ENCODE measurements around the gene WFDC5. TPM values are rescaled to one million over a fixed set of nuclear protein-coding genes. Genes with fewer than 3 reads are reported as not detected.

WFDC5 gene
- total RNA-seq, 1 experiment from 2014 or later = not detected

GRCh38 chr20:45067558-45067957 lies 47.4 kb downstream of the WFDC5 start:
- Mint-ChIP-seq H3K36me3 (peaks cover 4% of the 10 kb centered on the region; the same call in 1 of the 2 replicates), H3K27me3 (ENCODE audit: low read depth) (no peaks in the 10 kb centered on the region), H3K4me3 (no peak overlapping the region), H3K27ac (no peak overlapping the region), H3K9me3 (peaks cover 4% of the 10 kb centered on the region; the same call in 1 of the 2 replicates), H3K4me1 (peaks cover 5% of the 10 kb centered on the region)
- ChIA-PET CTCF (interaction anchor here (1.5 kb wide), 1 partner anchor 45 kb away, joined by 3 read pairs; no protein-coding TSS in a partner anchor), POLR2A (no interaction called here)
- DNase-seq (ENCODE audit: low spot score) = no peak
- no peak for TF ChIP-seq E2F4 (CRISPR knock-in tag; IDR thresholded peaks at IDR 0.05; ENCODE audit: borderline replicate concordance, low read depth)
- TF ChIP-seq, protein P1, sequence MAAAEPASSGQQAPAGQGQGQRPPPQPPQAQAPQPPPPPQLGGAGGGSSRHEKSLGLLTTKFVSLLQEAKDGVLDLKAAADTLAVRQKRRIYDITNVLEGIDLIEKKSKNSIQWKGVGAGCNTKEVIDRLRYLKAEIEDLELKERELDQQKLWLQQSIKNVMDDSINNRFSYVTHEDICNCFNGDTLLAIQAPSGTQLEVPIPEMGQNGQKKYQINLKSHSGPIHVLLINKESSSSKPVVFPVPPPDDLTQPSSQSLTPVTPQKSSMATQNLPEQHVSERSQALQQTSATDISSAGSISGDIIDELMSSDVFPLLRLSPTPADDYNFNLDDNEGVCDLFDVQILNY (CRISPR knock-in tag; IDR thresholded peaks at IDR 0.05) = no peak
- TF ChIP-seq, protein P2, sequence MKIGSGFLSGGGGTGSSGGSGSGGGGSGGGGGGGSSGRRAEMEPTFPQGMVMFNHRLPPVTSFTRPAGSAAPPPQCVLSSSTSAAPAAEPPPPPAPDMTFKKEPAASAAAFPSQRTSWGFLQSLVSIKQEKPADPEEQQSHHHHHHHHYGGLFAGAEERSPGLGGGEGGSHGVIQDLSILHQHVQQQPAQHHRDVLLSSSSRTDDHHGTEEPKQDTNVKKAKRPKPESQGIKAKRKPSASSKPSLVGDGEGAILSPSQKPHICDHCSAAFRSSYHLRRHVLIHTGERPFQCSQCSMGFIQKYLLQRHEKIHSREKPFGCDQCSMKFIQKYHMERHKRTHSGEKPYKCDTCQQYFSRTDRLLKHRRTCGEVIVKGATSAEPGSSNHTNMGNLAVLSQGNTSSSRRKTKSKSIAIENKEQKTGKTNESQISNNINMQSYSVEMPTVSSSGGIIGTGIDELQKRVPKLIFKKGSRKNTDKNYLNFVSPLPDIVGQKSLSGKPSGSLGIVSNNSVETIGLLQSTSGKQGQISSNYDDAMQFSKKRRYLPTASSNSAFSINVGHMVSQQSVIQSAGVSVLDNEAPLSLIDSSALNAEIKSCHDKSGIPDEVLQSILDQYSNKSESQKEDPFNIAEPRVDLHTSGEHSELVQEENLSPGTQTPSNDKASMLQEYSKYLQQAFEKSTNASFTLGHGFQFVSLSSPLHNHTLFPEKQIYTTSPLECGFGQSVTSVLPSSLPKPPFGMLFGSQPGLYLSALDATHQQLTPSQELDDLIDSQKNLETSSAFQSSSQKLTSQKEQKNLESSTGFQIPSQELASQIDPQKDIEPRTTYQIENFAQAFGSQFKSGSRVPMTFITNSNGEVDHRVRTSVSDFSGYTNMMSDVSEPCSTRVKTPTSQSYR (CRISPR knock-in tag; IDR thresholded peaks at IDR 0.05) = no peak
- TF ChIP-seq SP1 (CRISPR knock-in tag; conservative IDR thresholded peaks at IDR 0.05) = no peak
- TF ChIP-seq GRHL2 (CRISPR knock-in tag; IDR thresholded peaks at IDR 0.05; ENCODE audit: insufficient replicate concordance, severe bottlenecking) = no peak
- TF ChIP-seq, protein P3, sequence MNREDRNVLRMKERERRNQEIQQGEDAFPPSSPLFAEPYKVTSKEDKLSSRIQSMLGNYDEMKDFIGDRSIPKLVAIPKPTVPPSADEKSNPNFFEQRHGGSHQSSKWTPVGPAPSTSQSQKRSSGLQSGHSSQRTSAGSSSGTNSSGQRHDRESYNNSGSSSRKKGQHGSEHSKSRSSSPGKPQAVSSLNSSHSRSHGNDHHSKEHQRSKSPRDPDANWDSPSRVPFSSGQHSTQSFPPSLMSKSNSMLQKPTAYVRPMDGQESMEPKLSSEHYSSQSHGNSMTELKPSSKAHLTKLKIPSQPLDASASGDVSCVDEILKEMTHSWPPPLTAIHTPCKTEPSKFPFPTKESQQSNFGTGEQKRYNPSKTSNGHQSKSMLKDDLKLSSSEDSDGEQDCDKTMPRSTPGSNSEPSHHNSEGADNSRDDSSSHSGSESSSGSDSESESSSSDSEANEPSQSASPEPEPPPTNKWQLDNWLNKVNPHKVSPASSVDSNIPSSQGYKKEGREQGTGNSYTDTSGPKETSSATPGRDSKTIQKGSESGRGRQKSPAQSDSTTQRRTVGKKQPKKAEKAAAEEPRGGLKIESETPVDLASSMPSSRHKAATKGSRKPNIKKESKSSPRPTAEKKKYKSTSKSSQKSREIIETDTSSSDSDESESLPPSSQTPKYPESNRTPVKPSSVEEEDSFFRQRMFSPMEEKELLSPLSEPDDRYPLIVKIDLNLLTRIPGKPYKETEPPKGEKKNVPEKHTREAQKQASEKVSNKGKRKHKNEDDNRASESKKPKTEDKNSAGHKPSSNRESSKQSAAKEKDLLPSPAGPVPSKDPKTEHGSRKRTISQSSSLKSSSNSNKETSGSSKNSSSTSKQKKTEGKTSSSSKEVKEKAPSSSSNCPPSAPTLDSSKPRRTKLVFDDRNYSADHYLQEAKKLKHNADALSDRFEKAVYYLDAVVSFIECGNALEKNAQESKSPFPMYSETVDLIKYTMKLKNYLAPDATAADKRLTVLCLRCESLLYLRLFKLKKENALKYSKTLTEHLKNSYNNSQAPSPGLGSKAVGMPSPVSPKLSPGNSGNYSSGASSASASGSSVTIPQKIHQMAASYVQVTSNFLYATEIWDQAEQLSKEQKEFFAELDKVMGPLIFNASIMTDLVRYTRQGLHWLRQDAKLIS (CRISPR knock-in tag; IDR thresholded peaks at IDR 0.05; ENCODE audit: borderline replicate concordance) = no peak
- no peak for TF ChIP-seq HMGXB4 (CRISPR knock-in tag; IDR thresholded peaks at IDR 0.05)
- no peak for TF ChIP-seq MAX (CRISPR knock-in tag; IDR thresholded peaks at IDR 0.05)
- TF ChIP-seq, protein P4, sequence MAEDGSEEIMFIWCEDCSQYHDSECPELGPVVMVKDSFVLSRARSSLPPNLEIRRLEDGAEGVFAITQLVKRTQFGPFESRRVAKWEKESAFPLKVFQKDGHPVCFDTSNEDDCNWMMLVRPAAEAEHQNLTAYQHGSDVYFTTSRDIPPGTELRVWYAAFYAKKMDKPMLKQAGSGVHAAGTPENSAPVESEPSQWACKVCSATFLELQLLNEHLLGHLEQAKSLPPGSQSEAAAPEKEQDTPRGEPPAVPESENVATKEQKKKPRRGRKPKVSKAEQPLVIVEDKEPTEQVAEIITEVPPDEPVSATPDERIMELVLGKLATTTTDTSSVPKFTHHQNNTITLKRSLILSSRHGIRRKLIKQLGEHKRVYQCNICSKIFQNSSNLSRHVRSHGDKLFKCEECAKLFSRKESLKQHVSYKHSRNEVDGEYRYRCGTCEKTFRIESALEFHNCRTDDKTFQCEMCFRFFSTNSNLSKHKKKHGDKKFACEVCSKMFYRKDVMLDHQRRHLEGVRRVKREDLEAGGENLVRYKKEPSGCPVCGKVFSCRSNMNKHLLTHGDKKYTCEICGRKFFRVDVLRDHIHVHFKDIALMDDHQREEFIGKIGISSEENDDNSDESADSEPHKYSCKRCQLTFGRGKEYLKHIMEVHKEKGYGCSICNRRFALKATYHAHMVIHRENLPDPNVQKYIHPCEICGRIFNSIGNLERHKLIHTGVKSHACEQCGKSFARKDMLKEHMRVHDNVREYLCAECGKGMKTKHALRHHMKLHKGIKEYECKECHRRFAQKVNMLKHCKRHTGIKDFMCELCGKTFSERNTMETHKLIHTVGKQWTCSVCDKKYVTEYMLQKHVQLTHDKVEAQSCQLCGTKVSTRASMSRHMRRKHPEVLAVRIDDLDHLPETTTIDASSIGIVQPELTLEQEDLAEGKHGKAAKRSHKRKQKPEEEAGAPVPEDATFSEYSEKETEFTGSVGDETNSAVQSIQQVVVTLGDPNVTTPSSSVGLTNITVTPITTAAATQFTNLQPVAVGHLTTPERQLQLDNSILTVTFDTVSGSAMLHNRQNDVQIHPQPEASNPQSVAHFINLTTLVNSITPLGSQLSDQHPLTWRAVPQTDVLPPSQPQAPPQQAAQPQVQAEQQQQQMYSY (CRISPR knock-in tag; IDR thresholded peaks at IDR 0.05) = no peak
- no peak for TF ChIP-seq RORB (CRISPR knock-in tag; IDR thresholded peaks at IDR 0.05)
- TF ChIP-seq, protein P5, sequence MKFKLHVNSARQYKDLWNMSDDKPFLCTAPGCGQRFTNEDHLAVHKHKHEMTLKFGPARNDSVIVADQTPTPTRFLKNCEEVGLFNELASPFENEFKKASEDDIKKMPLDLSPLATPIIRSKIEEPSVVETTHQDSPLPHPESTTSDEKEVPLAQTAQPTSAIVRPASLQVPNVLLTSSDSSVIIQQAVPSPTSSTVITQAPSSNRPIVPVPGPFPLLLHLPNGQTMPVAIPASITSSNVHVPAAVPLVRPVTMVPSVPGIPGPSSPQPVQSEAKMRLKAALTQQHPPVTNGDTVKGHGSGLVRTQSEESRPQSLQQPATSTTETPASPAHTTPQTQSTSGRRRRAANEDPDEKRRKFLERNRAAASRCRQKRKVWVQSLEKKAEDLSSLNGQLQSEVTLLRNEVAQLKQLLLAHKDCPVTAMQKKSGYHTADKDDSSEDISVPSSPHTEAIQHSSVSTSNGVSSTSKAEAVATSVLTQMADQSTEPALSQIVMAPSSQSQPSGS (CRISPR knock-in tag; IDR thresholded peaks at IDR 0.05; ENCODE audit: borderline replicate concordance, low read depth) = no peak
- ATAC-seq = no peak
